Naive thymus-derived CD4-positive, alpha-beta T cell (primary cell): ENCODE measurements around the gene CCDC167. TPM values are rescaled to one million over a fixed set of nuclear protein-coding genes. Genes with fewer than 3 reads are reported as not detected.

Source experiments
- ATAC-seq: fragments of 150-1000 bp; cut with Tn5 transposase; 2 replicates; pipeline ENCODE4 v1.10.0; 2021; ENCODE audit warnings: mild to moderate bottlenecking, moderate library complexity
- CTCF ChIA-PET: fragments of 350-600 bp; sonication (Branson Sonifier 250); formaldehyde crosslinking; loops from one replicate; lab custom pipeline; 2021; ENCODE audit warnings: antibody characterized with exemption; lab: Charles Lee
- POLR2A ChIA-PET: fragments of 350-600 bp; sonication (Branson Sonifier 250); formaldehyde crosslinking; loops from one replicate; lab custom pipeline; 2021; ENCODE audit warnings: antibody characterized with exemption, inconsistent platforms; lab: Charles Lee
- DNase-seq, 9 donors: peaks; one replicate each; pipeline versions ENCODE4 v3.0.0 to v3.0.0-alpha.2; 2020 to 2022; ENCODE audit warnings: mixed read lengths in 1 of 9
- H3K27ac ChIP-seq: one replicate; pipeline ENCODE4 v1.7.0; 2013; ENCODE audit warnings: mild to moderate bottlenecking, low read depth, low read length, moderate library complexity
- H3K27me3 ChIP-seq, 2 donors: one replicate each; pipeline ENCODE4 v1.7.0; 2013; ENCODE audit warnings: low read length in 2 of 2, mild to moderate bottlenecking in 2 of 2, moderate library complexity in 2 of 2; ENCODE audit not compliant: control insufficient read depth in 2 of 2, insufficient read depth in 2 of 2
- H3K36me3 ChIP-seq, 3 experiments: 1 replicate in 2 of 3; 2 replicates in 1 of 3; pipeline ENCODE4 v1.7.0; 2013; ENCODE audit warnings: low read length in 3 of 3, mild to moderate bottlenecking in 3 of 3, moderate library complexity in 1 of 3; ENCODE audit not compliant: insufficient read depth in 3 of 3, control insufficient read depth in 2 of 3
- H3K4me1 ChIP-seq, 2 donors: one replicate each; pipeline ENCODE4 v1.7.0; 2013; ENCODE audit warnings: low read length in 2 of 2, mild to moderate bottlenecking in 2 of 2, moderate library complexity in 1 of 2; ENCODE audit not compliant: control insufficient read depth in 2 of 2, insufficient read depth in 2 of 2
- H3K4me3 ChIP-seq: 2 replicates; pipeline ENCODE4 v1.7.0; 2013; ENCODE audit warnings: mild to moderate bottlenecking, low read length
- H3K9me3 ChIP-seq, 3 experiments: 1 replicate in 2 of 3; 2 replicates in 1 of 3; pipeline ENCODE4 v1.7.0; 2013; ENCODE audit warnings: low read length in 3 of 3; ENCODE audit not compliant: control insufficient read depth in 2 of 3
- H3K27ac Mint-ChIP-seq, 9 donors: one replicate each; pipeline ENCODE4 v1.8.0; 2020 to 2022; ENCODE audit warnings: mixed read lengths in 9 of 9, mild to moderate bottlenecking in 8 of 9, moderate library complexity in 5 of 9, inconsistent platforms in 2 of 9
- H3K27me3 Mint-ChIP-seq, 5 donors: one replicate each; pipeline ENCODE4 v1.8.0; 2021 to 2022; ENCODE audit warnings: mixed read lengths in 5 of 5, mild to moderate bottlenecking in 1 of 5
- H3K36me3 Mint-ChIP-seq, 5 donors: one replicate each; pipeline ENCODE4 v1.8.0; 2020 to 2022; ENCODE audit warnings: mixed read lengths in 5 of 5, mild to moderate bottlenecking in 3 of 5, inconsistent platforms in 1 of 5
- H3K4me1 Mint-ChIP-seq, 7 donors: one replicate each; pipeline ENCODE4 v1.8.0; 2020 to 2022; ENCODE audit warnings: mixed read lengths in 7 of 7, mild to moderate bottlenecking in 3 of 7, inconsistent platforms in 1 of 7
- H3K4me3 Mint-ChIP-seq, 10 donors: one replicate each; pipeline ENCODE4 v1.8.0; 2020 to 2022; ENCODE audit warnings: mild to moderate bottlenecking in 10 of 10, mixed read lengths in 10 of 10, moderate library complexity in 6 of 10, inconsistent platforms in 2 of 10
- H3K9me3 Mint-ChIP-seq, 11 donors: one replicate each; pipeline ENCODE4 v1.8.0; 2020 to 2022; ENCODE audit warnings: mixed read lengths in 11 of 11, mild to moderate bottlenecking in 4 of 11, inconsistent platforms in 1 of 11, moderate library complexity in 1 of 11
- intact Hi-C, 2 donors: fragments of 100-400 bp; cut with micrococcal nuclease; formaldehyde crosslinking; loops; one replicate each; pipeline ENCODE4 v1.15.1; 2023
- polyA plus RNA-seq, 2 donors: library from polyadenylated mRNA; unstranded; fragments of 300-500 nt; fragmentation: Illumina TruSeq; gene quantifications; one replicate each; pipeline ENCODE4 v1.2.3, GENCODE V29; 2021
- total RNA-seq, 6 experiments: library from RNA in 5 of 6; stranded (reverse) in 5 of 6; gene quantifications; 1 replicate in 5 of 6; 2 replicates in 1 of 6; pipeline ENCODE4 v1.2.3 and lab custom pipeline; 2021 to 2026

CCDC167 gene
- total and polyA plus RNA-seq, 7 experiments from 2014 or later: 13.8 to 95.5 (median 23.5) TPM

DNA sequence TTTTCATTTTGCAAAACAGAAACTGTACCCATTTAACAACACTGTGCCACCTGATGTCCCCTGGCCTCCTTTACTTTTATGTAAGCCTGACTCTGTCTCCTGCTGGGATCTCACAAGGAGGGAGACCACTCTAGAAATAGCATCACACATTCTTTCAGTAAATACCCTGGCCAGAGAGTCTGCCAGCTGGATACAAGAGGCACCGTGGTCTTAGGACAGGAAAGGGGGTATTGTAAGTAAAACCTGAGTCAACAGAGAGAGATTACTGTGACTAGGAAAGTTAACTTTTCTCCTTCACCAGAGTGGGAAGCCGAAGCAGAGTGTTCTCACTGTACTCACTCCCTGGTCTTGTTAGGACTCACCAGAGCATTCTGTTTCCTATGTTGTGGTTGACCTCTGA, 38.9 kb downstream of the CCDC167 start:
- H3K36me3 Mint-ChIP-seq: peaks cover 23 to 82% (median 44%) of the 10 kb centered on the region in 5 donors
- no peak for DNase-seq

DNA sequence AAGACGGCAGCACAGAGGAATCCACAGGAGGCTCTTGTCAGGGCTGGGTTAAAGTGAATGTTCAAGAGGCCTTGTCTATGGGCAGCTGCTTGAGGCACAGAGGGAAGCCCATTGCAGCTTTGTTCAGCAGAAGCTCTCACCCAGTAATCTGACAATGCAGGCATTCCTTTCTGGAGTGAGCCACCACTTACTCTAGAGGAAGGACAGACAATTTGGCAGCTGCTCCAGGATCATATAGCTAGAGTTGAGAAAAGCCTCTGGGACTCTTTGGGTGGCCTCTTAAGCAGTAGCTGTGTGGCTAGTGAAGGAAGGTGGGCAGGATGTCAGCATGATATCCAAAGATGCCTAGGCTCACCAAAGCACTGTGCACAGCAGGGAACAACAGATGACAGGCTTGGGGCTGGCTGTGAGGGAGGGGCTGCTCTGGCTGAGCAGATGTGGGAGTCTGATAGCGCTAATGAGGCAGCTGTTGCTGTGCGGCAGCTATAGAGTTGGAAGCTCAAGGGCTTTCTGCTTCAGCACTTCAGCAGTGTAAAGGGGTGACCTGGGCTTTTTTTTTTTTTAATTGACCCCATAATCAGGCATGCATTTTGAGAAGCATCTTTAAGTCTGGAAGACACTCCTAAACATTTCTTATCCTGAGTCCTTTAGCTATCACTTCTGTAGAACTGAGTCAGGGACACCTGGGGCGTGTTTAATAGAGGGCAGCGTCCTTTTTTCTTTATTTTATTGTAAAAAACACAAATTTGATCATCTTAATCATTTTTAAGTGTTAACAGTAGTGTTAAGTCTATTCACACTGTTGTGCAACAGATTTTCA, 39.5 kb downstream of the CCDC167 start:
- peaks cover 0 to 4% (median 0%) of the 10 kb centered on the region in 7 donors for H3K4me1 Mint-ChIP-seq
- Histone ChIP-seq H3K4me3 (no peak overlapping the region), H3K27ac (no peak overlapping the region), H3K36me3 (peaks cover 5 to 88% (median 32%) of the 10 kb centered on the region in 3 experiments), H3K27me3 (no peaks in the 10 kb centered on the region), H3K9me3 (no peaks in the 10 kb centered on the region), H3K4me1 (no peaks in the 10 kb centered on the region)
- ChIA-PET CTCF (no interaction called here), POLR2A (interaction anchor here (0.6 to 1.1 kb wide), 3 partner anchors 42 to 609 kb away, joined by 3 to 4 read pairs (median 4); no protein-coding TSS in a partner anchor)
- peak overlapping the region in 1 of 9 donors; percentile 74 for H3K27ac Mint-ChIP-seq
- ATAC-seq (no peak), DNase-seq (no peak)
- H3K4me3 Mint-ChIP-seq: no peak overlapping the region
- H3K27me3 Mint-ChIP-seq: no peaks in the 10 kb centered on the region
- intact Hi-C loops: no loop called here
- peaks cover 26 to 82% (median 43%) of the 10 kb centered on the region in 5 donors for H3K36me3 Mint-ChIP-seq
- H3K9me3 Mint-ChIP-seq: no peaks in the 10 kb centered on the region

More for the DNA sequence above, 38.9 kb downstream of the CCDC167 start:
- Histone ChIP-seq H3K27ac (no peak overlapping the region), H3K27me3 (no peaks in the 10 kb centered on the region), H3K9me3 (no peaks in the 10 kb centered on the region), H3K4me1 (no peaks in the 10 kb centered on the region), H3K4me3 (no peak overlapping the region), H3K36me3 (peaks cover 5 to 82% (median 35%) of the 10 kb centered on the region in 3 experiments)
- Mint-ChIP-seq H3K9me3 (no peaks in the 10 kb centered on the region), H3K27me3 (no peaks in the 10 kb centered on the region), H3K27ac (peak overlapping the region in 1 of 9 donors; percentile 31), H3K4me1 (peaks cover 0 to 4% (median 0%) of the 10 kb centered on the region in 7 donors), H3K4me3 (no peak overlapping the region)
- ChIA-PET CTCF (no interaction called here), POLR2A (interaction anchor here (0.9 kb wide), 1 partner anchor 174 kb away, joined by 4 read pairs; no protein-coding TSS in a partner anchor)
- intact Hi-C loops: no loop called here
- no peak for ATAC-seq

- Histone ChIP-seq H3K36me3 (peaks cover 14 to 99% (median 22%) of the 10 kb centered on the region in 3 experiments), H3K27ac (no peak overlapping the region), H3K27me3 (no peaks in the 10 kb centered on the region), H3K4me1 (no peaks in the 10 kb centered on the region), H3K9me3 (no peaks in the 10 kb centered on the region), H3K4me3 (no peak overlapping the region)
- intact Hi-C loops: no loop called here
- H3K27ac Mint-ChIP-seq: peak overlapping the region in 4 of 9 donors; percentile 32 to 63 (median 44)
- no peak overlapping the region for H3K4me3 Mint-ChIP-seq
- no peaks in the 10 kb centered on the region for H3K9me3 Mint-ChIP-seq
- no peak for DNase-seq
- no peak for ATAC-seq
- no peaks in the 10 kb centered on the region for H3K27me3 Mint-ChIP-seq
- peaks cover 0 to 11% (median 3%) of the 10 kb centered on the region in 7 donors for H3K4me1 Mint-ChIP-seq
- H3K36me3 Mint-ChIP-seq: peaks cover 32 to 88% (median 44%) of the 10 kb centered on the region in 5 donors
- ChIA-PET POLR2A (interaction anchor here (1.0 kb wide), 1 partner anchor 24 kb away, joined by 3 read pairs; the partner anchor contains the start of gene CMTR1), CTCF (interaction anchor here (0.6 kb wide), 2 partner anchors 33 to 61 kb away, joined by 3 read pairs; no protein-coding TSS in a partner anchor)
Measured at GRCh38 chr6:37456816-37457560, 42.7 kb downstream of the CCDC167 start.

GRCh38 chr6:37456126-37456525, 43.6 kb downstream of the CCDC167 start:
- no peak for ATAC-seq
- peaks cover 0 to 14% (median 3%) of the 10 kb centered on the region in 7 donors for H3K4me1 Mint-ChIP-seq
- Histone ChIP-seq H3K27ac (no peak overlapping the region), H3K27me3 (no peaks in the 10 kb centered on the region), H3K9me3 (no peaks in the 10 kb centered on the region), H3K36me3 (peaks cover 9 to 99% (median 26%) of the 10 kb centered on the region in 3 experiments), H3K4me3 (no peak overlapping the region), H3K4me1 (no peaks in the 10 kb centered on the region)
- no peaks in the 10 kb centered on the region for H3K9me3 Mint-ChIP-seq
- ChIA-PET POLR2A (interaction anchor here (1.0 kb wide), 1 partner anchor 23 kb away, joined by 3 read pairs; the partner anchor contains the start of gene CMTR1), CTCF (no interaction called here)
- no peaks in the 10 kb centered on the region for H3K27me3 Mint-ChIP-seq
- DNase-seq: no peak
- intact Hi-C loops: no loop called here
- H3K4me3 Mint-ChIP-seq: no peak overlapping the region
- H3K36me3 Mint-ChIP-seq: peaks cover 37 to 87% (median 47%) of the 10 kb centered on the region in 5 donors
- H3K27ac Mint-ChIP-seq: peak overlapping the region in 1 of 9 donors; percentile 10

- intact Hi-C loops: no loop called here
- CTCF ChIA-PET: no interaction called here
- Histone ChIP-seq H3K4me1 (no peaks in the 10 kb centered on the region), H3K36me3 (peaks cover 8 to 97% (median 32%) of the 10 kb centered on the region in 3 experiments), H3K27me3 (no peaks in the 10 kb centered on the region), H3K27ac (no peak overlapping the region), H3K4me3 (no peak overlapping the region), H3K9me3 (no peaks in the 10 kb centered on the region)
- POLR2A ChIA-PET: interaction anchor here (0.7 kb wide), 1 partner anchor 1804 kb away, joined by 3 read pairs; no protein-coding TSS in a partner anchor
- no peak for DNase-seq
- Mint-ChIP-seq H3K9me3 (no peaks in the 10 kb centered on the region), H3K36me3 (peaks cover 37 to 84% (median 48%) of the 10 kb centered on the region in 5 donors), H3K4me3 (no peak overlapping the region), H3K27me3 (no peaks in the 10 kb centered on the region), H3K4me1 (peaks cover 0 to 18% (median 3%) of the 10 kb centered on the region in 7 donors), H3K27ac (peak overlapping the region in 1 of 9 donors; percentile 42)
- ATAC-seq: no peak
Measured at GRCh38 chr6:37454420-37455140, 45.1 kb downstream of the CCDC167 start.

DNA sequence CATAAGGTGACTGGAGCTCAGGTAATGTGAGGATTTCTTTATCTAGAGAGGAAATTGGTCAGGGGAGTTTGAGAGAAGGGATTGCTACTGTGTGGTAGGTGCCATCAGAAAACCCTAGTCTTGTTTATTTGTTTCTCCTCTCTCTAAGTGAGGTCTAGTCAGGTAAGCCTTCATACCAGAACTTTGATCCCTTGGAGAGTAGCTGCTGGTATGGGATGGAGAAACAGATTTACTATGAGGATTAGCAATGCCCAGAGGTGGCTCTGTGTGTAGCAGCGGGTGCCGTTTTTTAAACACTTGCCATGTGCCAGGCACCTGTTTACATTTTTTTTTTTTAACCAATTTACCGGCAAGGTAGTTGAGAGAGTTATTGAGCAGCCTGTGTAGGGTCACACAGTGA, 47.2 kb downstream of the CCDC167 start:
- H3K4me3 ChIP-seq: no peak overlapping the region
- peaks cover 11 to 97% (median 32%) of the 10 kb centered on the region in 3 experiments for H3K36me3 ChIP-seq
- H3K4me1 Mint-ChIP-seq: peaks cover 0 to 18% (median 2%) of the 10 kb centered on the region in 7 donors
- POLR2A ChIA-PET: no interaction called here
- ATAC-seq (no peak), DNase-seq (no peak)
- H3K9me3 ChIP-seq: no peaks in the 10 kb centered on the region
- H3K27ac Mint-ChIP-seq: no peak overlapping the region
- H3K27ac ChIP-seq: no peak overlapping the region
- H3K4me1 ChIP-seq: no peaks in the 10 kb centered on the region
- H3K27me3 Mint-ChIP-seq: no peaks in the 10 kb centered on the region
- H3K9me3 Mint-ChIP-seq: no peaks in the 10 kb centered on the region
- CTCF ChIA-PET: no interaction called here
- H3K27me3 ChIP-seq: no peaks in the 10 kb centered on the region
- no peak overlapping the region for H3K4me3 Mint-ChIP-seq
- peaks cover 27 to 77% (median 39%) of the 10 kb centered on the region in 5 donors for H3K36me3 Mint-ChIP-seq
- intact Hi-C loops: no loop called here
